SK-N-SH (cell line): ENCODE results near the gene PYCR2.

Experiments
- EZH2phosphoT487 ChIP-seq: fragments of 200-600 bp; sonication (generic); IDR thresholded peaks from 2 replicates; pipeline ENCODE4 v1.6.1; 2017; ENCODE audit warnings: low read depth, mixed run types, mild to moderate bottlenecking, antibody characterized with exemption, moderate library complexity, borderline replicate concordance
- IRF3 ChIP-seq: fragments of 150-350 bp; IDR thresholded peaks from 2 replicates; pipeline ENCODE4 v1.6.1; 2016; ENCODE audit warnings: mild to moderate bottlenecking, low read depth, low read length

- no peak for TF ChIP-seq IRF3
- TF ChIP-seq EZH2phosphoT487, result no peak
Observed at GRCh38 chr1:225923381-225923691, 714 bp downstream of the PYCR2 start.
